T-helper 1 cell treated with Interleukin-12 subunit alpha and Interleukin-12 subunit beta and Interleukin-4 antibody, amounts not matched to agents 30 μg/mL and 1 μg/mL, for 36 hours (primary cell): ENCODE data around the gene THOC6.

Experiments
- H3K27ac Mint-ChIP-seq: one replicate; pipeline ENCODE4 v1.8.0; 2021; ENCODE audit warnings: mild to moderate bottlenecking, mixed read lengths
- H3K27me3 Mint-ChIP-seq: one replicate; pipeline ENCODE4 v1.8.0; 2021; ENCODE audit warnings: low read depth, mixed read lengths
- H3K36me3 Mint-ChIP-seq: one replicate; pipeline ENCODE4 v1.8.0; 2021; ENCODE audit warnings: low read depth, mixed read lengths
- H3K4me1 Mint-ChIP-seq: one replicate; pipeline ENCODE4 v1.8.0; 2021; ENCODE audit warnings: low read depth, mixed read lengths
- H3K4me3 Mint-ChIP-seq: one replicate; pipeline ENCODE4 v1.8.0; 2021; ENCODE audit warnings: mild to moderate bottlenecking, moderate library complexity, mixed read lengths
- H3K9me3 Mint-ChIP-seq: one replicate; pipeline ENCODE4 v1.8.0; 2021; ENCODE audit warnings: mixed read lengths

The THOC6 gene

GRCh38 chr16:2985893-2986355 lies 37.9 kb upstream of the THOC6 start:
- H3K27me3 Mint-ChIP-seq, result peaks cover 7% of the 10 kb centered on the region
- no peak overlapping the region for H3K4me3 Mint-ChIP-seq
- H3K9me3 Mint-ChIP-seq, result no peaks in the 10 kb centered on the region
- H3K36me3 Mint-ChIP-seq, result peaks cover 1% of the 10 kb centered on the region
- H3K27ac Mint-ChIP-seq, result no peak overlapping the region
- peaks cover 9% of the 10 kb centered on the region for H3K4me1 Mint-ChIP-seq

- Mint-ChIP-seq H3K27me3 (peaks cover 7% of the 10 kb centered on the region), H3K9me3 (no peaks in the 10 kb centered on the region), H3K36me3 (peaks cover under 1% of the 10 kb centered on the region), H3K4me3 (no peak overlapping the region), H3K4me1 (peaks cover 6% of the 10 kb centered on the region), H3K27ac (no peak overlapping the region)
Measured at GRCh38 chr16:2986623-2987188, 37.1 kb upstream of the THOC6 start.

GRCh38 chr16:2987286-2987685 lies 36.5 kb upstream of the THOC6 start:
- Mint-ChIP-seq H3K4me1 (peaks cover 4% of the 10 kb centered on the region), H3K4me3 (no peak overlapping the region), H3K36me3 (no peaks in the 10 kb centered on the region), H3K9me3 (no peaks in the 10 kb centered on the region), H3K27ac (no peak overlapping the region), H3K27me3 (peaks cover 5% of the 10 kb centered on the region)

- Mint-ChIP-seq H3K9me3 (no peaks in the 10 kb centered on the region), H3K27ac (no peak overlapping the region), H3K4me1 (peaks cover 3% of the 10 kb centered on the region)
Measured at GRCh38 chr16:2987833-2988232, 36.0 kb upstream of the THOC6 start.

GRCh38 chr16:2988590-2989099 lies 35.2 kb upstream of the THOC6 start:
- H3K4me3 Mint-ChIP-seq, result no peak overlapping the region
- peaks cover 3% of the 10 kb centered on the region for H3K27me3 Mint-ChIP-seq
- H3K36me3 Mint-ChIP-seq, result no peaks in the 10 kb centered on the region
- H3K9me3 Mint-ChIP-seq, result no peaks in the 10 kb centered on the region
- no peaks in the 10 kb centered on the region for H3K4me1 Mint-ChIP-seq
- no peak overlapping the region for H3K27ac Mint-ChIP-seq

More at GRCh38 chr16:2987833-2988232, 36.0 kb upstream of the THOC6 start:
- H3K36me3 Mint-ChIP-seq, result no peaks in the 10 kb centered on the region
- H3K4me3 Mint-ChIP-seq, result no peak overlapping the region
- peaks cover 3% of the 10 kb centered on the region for H3K27me3 Mint-ChIP-seq

- Mint-ChIP-seq H3K4me3 (no peak overlapping the region), H3K27me3 (no peaks in the 10 kb centered on the region), H3K36me3 (no peaks in the 10 kb centered on the region), H3K4me1 (no peaks in the 10 kb centered on the region), H3K27ac (no peak overlapping the region), H3K9me3 (no peaks in the 10 kb centered on the region)
Measured at GRCh38 chr16:2990891-2991290, 32.9 kb upstream of the THOC6 start.

GRCh38 chr16:2991566-2992261 lies 32.1 kb upstream of the THOC6 start:
- Mint-ChIP-seq H3K4me3 (no peak overlapping the region), H3K27me3 (no peaks in the 10 kb centered on the region), H3K9me3 (no peaks in the 10 kb centered on the region), H3K36me3 (no peaks in the 10 kb centered on the region), H3K27ac (no peak overlapping the region), H3K4me1 (no peaks in the 10 kb centered on the region)

- no peaks in the 10 kb centered on the region for H3K9me3 Mint-ChIP-seq
- H3K27ac Mint-ChIP-seq, result no peak overlapping the region
- H3K4me3 Mint-ChIP-seq, result no peak overlapping the region
- no peaks in the 10 kb centered on the region for H3K36me3 Mint-ChIP-seq
- H3K27me3 Mint-ChIP-seq, result no peaks in the 10 kb centered on the region
- H3K4me1 Mint-ChIP-seq, result no peaks in the 10 kb centered on the region
Measured at GRCh38 chr16:2992383-2993081, 31.3 kb upstream of the THOC6 start.

- no peaks in the 10 kb centered on the region for H3K4me1 Mint-ChIP-seq
- no peak overlapping the region for H3K4me3 Mint-ChIP-seq
- peaks cover 3% of the 10 kb centered on the region for H3K27me3 Mint-ChIP-seq
- H3K36me3 Mint-ChIP-seq, result no peaks in the 10 kb centered on the region
- H3K9me3 Mint-ChIP-seq, result no peaks in the 10 kb centered on the region
- H3K27ac Mint-ChIP-seq, result no peak overlapping the region
Measured at GRCh38 chr16:2996298-2996697, 27.5 kb upstream of the THOC6 start.

GRCh38 chr16:2999929-3000328 lies 23.9 kb upstream of the THOC6 start:
- no peak overlapping the region for H3K27ac Mint-ChIP-seq
- no peaks in the 10 kb centered on the region for H3K36me3 Mint-ChIP-seq
- peaks cover 6% of the 10 kb centered on the region for H3K27me3 Mint-ChIP-seq
- H3K4me1 Mint-ChIP-seq, result peaks cover 4% of the 10 kb centered on the region
- H3K4me3 Mint-ChIP-seq, result no peak overlapping the region
- no peaks in the 10 kb centered on the region for H3K9me3 Mint-ChIP-seq

GRCh38 chr16:3000540-3000939 lies 23.3 kb upstream of the THOC6 start:
- Mint-ChIP-seq H3K27ac (no peak overlapping the region), H3K4me1 (peaks cover 4% of the 10 kb centered on the region), H3K4me3 (no peak overlapping the region), H3K27me3 (peaks cover 7% of the 10 kb centered on the region), H3K36me3 (no peaks in the 10 kb centered on the region), H3K9me3 (no peaks in the 10 kb centered on the region)

- no peak overlapping the region for H3K27ac Mint-ChIP-seq
- H3K36me3 Mint-ChIP-seq, result no peaks in the 10 kb centered on the region
- no peaks in the 10 kb centered on the region for H3K9me3 Mint-ChIP-seq
- H3K4me1 Mint-ChIP-seq, result peaks cover 4% of the 10 kb centered on the region
- H3K27me3 Mint-ChIP-seq, result peaks cover 7% of the 10 kb centered on the region
- no peak overlapping the region for H3K4me3 Mint-ChIP-seq
Measured at GRCh38 chr16:3001316-3001715, 22.5 kb upstream of the THOC6 start.

GRCh38 chr16:3003582-3004270 lies 20.1 kb upstream of the THOC6 start:
- peaks cover 14% of the 10 kb centered on the region for H3K27me3 Mint-ChIP-seq
- H3K9me3 Mint-ChIP-seq, result no peaks in the 10 kb centered on the region
- peak overlapping the region; percentile 57 for H3K27ac Mint-ChIP-seq
- H3K4me1 Mint-ChIP-seq, result peaks cover 23% of the 10 kb centered on the region
- no peaks in the 10 kb centered on the region for H3K36me3 Mint-ChIP-seq
- peak overlapping the region; percentile 72 for H3K4me3 Mint-ChIP-seq

GRCh38 chr16:3004319-3004718 lies 19.5 kb upstream of the THOC6 start:
- H3K9me3 Mint-ChIP-seq, result no peaks in the 10 kb centered on the region
- no peak overlapping the region for H3K27ac Mint-ChIP-seq
- peaks cover 11% of the 10 kb centered on the region for H3K27me3 Mint-ChIP-seq
- H3K36me3 Mint-ChIP-seq, result no peaks in the 10 kb centered on the region
- H3K4me3 Mint-ChIP-seq, result no peak overlapping the region
- peaks cover 24% of the 10 kb centered on the region for H3K4me1 Mint-ChIP-seq
